Esophagus muscularis mucosa (tissue), 4 donors: ENCODE measurements around the gene NRIP1.

Experiments used
- EP300 ChIP-seq: sonication (generic); formaldehyde crosslinking; IDR thresholded peaks from one replicate; pipeline ENCODE4 v1.6.1; 2017; ENCODE audit warnings: antibody characterized with exemption
- POLR2A ChIP-seq: fragments of 450-650 bp; IDR thresholded peaks from one replicate; pipeline ENCODE4 v1.6.1; 2017; ENCODE audit warnings: antibody characterized with exemption, moderate library complexity, mild to moderate bottlenecking, low read depth
- POLR2AphosphoS5 ChIP-seq, 2 donors: sonication (generic); formaldehyde crosslinking; IDR thresholded peaks; one replicate each; pipeline ENCODE4 v1.6.1; 2017; ENCODE audit warnings: antibody characterized with exemption in 2 of 2
- TF ChIP-seq, protein P1 (sequence below), 3 experiments: fragments of 200-600 bp in 2 of 3; fragments of 450-650 bp in 1 of 3; sonication (generic) in 2 of 3; IDR thresholded peaks; one replicate each; pipeline ENCODE4 v1.5.1; 2017 to 2019; ENCODE audit warnings: antibody characterized with exemption in 3 of 3, mild to moderate bottlenecking in 2 of 3, moderate library complexity in 1 of 3

DNA sequence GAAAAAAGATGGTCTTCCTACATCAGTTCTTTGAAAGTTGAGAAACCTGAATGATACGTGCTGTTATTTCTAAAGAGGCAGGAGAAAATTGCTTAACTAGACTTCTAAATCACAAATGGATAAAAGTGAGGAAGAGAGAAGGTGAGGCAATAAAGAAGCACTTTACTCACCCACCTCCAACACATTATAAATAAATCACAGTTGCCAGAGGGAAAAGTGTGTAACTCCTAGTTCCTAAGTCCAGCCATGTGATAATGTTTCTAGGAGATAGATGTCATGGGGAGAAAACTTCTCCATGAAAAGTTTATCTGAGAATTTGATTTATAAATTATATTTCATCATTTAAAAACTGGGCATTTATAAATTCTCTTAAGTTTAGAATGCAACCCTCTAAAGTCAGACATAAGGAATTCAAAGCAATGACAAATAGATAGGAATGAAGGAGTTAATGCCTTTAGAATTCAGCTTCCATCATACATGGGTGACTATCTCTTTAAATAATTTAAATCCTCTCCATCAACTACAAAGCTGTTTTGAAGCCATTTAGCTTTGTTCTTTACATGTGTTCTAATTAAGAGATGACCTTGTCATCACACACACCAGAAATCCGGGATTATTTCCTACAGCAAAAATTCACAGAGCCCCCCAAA, 60.0 kb downstream of the NRIP1 start:
- TF ChIP-seq, protein P1, sequence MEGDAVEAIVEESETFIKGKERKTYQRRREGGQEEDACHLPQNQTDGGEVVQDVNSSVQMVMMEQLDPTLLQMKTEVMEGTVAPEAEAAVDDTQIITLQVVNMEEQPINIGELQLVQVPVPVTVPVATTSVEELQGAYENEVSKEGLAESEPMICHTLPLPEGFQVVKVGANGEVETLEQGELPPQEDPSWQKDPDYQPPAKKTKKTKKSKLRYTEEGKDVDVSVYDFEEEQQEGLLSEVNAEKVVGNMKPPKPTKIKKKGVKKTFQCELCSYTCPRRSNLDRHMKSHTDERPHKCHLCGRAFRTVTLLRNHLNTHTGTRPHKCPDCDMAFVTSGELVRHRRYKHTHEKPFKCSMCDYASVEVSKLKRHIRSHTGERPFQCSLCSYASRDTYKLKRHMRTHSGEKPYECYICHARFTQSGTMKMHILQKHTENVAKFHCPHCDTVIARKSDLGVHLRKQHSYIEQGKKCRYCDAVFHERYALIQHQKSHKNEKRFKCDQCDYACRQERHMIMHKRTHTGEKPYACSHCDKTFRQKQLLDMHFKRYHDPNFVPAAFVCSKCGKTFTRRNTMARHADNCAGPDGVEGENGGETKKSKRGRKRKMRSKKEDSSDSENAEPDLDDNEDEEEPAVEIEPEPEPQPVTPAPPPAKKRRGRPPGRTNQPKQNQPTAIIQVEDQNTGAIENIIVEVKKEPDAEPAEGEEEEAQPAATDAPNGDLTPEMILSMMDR (IDR thresholded peaks at IDR 0.05): no peak
- TF ChIP-seq POLR2A: no peak
- TF ChIP-seq POLR2AphosphoS5 (IDR thresholded peaks at IDR 0.05): no peak
- TF ChIP-seq EP300: no peak
